Thyroid gland (tissue), 4 donors: Measurements from ENCODE around the gene CARD11.

ENCODE experiments used
- POLR2A ChIP-seq, 2 donors: fragments of 450-650 bp; IDR thresholded peaks; one replicate each; pipeline ENCODE4 v1.6.1; 2017; ENCODE audit warnings: antibody characterized with exemption in 2 of 2, mild to moderate bottlenecking in 2 of 2, moderate library complexity in 1 of 2
- TF ChIP-seq, protein P1 (sequence below), 6 experiments: fragments of 200-600 bp in 3 of 6; fragments of 450-650 bp in 3 of 6; sonication (generic) in 3 of 6; IDR thresholded peaks; one replicate each; pipeline ENCODE4 v1.5.1; 2016 to 2019; ENCODE audit warnings: antibody characterized with exemption in 6 of 6, mild to moderate bottlenecking in 2 of 6, inconsistent platforms in 1 of 6, moderate library complexity in 1 of 6

DNA sequence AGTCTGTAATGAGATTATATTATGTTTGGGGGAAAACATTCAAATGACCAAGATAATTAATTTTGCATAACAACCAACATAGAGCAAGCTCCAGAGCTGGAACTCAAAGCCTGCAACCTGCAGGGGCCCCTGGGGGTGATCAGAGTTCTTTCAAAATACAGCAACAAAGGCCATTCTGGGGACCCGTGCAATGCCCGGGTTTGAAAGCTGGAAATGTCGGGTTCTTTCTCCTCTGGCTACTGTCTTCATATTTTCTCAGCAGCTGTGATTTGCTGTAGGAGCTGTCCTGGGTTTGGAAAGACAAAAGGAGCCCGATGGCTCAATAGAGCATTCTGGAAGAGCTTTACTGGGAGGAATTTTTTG is 30.8 kb upstream of the CARD11 start:
- no peak for TF ChIP-seq POLR2A (IDR thresholded peaks at IDR 0.05)
- TF ChIP-seq, protein P1, sequence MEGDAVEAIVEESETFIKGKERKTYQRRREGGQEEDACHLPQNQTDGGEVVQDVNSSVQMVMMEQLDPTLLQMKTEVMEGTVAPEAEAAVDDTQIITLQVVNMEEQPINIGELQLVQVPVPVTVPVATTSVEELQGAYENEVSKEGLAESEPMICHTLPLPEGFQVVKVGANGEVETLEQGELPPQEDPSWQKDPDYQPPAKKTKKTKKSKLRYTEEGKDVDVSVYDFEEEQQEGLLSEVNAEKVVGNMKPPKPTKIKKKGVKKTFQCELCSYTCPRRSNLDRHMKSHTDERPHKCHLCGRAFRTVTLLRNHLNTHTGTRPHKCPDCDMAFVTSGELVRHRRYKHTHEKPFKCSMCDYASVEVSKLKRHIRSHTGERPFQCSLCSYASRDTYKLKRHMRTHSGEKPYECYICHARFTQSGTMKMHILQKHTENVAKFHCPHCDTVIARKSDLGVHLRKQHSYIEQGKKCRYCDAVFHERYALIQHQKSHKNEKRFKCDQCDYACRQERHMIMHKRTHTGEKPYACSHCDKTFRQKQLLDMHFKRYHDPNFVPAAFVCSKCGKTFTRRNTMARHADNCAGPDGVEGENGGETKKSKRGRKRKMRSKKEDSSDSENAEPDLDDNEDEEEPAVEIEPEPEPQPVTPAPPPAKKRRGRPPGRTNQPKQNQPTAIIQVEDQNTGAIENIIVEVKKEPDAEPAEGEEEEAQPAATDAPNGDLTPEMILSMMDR (IDR thresholded peaks at IDR 0.05) = no peak
